GM21381 (cell line): ENCODE results near the gene NELFB.

Experiments
- ATAC-seq: cut with Tn5 transposase; IDR thresholded peaks from one replicate; pipeline ENCODE4 v1.9.1; 2021; ENCODE audit warnings: mild to moderate bottlenecking, moderate library complexity; ENCODE audit not compliant: unreplicated experiment

The NELFB gene

DNA sequence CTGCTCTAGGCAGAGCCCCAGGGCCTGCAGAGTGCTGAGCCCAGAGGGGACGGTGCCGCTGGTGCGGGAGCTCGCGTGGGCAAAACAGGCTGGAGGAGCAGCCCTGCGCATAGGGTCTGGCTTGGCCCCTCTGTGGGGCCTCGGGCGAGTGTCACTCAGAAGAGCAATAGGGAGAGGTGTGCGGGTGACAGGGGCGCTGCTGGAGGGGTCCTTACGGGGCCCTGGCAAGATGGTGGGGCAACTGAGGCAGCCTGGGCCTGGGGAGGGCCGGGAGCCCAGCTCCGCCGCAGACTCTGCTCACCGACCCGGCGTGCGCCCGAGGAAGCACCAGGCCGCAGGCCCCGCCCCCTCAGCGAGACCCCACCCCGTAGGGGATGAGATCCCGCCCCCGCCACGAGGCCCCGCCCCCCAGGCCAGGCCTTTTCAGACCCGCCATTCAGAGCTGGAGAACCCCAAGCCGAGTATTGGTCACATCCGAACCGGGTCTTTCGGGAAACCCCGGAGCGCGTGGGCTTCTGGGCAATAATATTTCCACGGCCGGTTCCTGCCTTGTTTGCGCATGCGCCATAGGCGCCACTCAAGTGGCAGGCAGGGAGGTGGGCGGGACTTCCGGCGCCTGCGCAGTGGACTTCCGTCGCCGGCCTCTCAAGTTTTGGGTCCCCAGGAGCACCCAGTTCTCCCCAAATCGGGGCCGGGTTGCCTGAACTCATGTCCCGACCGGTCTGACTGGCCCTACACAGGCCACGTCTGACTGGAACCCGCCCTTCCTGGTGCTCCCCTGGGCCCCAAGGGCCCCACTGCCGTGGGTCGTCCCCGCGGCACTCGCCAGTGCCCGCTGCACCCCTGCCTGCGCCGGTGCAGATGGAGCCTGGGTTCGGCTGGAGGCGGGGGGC, 31.8 kb upstream of the NELFB start:
- ATAC-seq: peak; percentile 66

DNA sequence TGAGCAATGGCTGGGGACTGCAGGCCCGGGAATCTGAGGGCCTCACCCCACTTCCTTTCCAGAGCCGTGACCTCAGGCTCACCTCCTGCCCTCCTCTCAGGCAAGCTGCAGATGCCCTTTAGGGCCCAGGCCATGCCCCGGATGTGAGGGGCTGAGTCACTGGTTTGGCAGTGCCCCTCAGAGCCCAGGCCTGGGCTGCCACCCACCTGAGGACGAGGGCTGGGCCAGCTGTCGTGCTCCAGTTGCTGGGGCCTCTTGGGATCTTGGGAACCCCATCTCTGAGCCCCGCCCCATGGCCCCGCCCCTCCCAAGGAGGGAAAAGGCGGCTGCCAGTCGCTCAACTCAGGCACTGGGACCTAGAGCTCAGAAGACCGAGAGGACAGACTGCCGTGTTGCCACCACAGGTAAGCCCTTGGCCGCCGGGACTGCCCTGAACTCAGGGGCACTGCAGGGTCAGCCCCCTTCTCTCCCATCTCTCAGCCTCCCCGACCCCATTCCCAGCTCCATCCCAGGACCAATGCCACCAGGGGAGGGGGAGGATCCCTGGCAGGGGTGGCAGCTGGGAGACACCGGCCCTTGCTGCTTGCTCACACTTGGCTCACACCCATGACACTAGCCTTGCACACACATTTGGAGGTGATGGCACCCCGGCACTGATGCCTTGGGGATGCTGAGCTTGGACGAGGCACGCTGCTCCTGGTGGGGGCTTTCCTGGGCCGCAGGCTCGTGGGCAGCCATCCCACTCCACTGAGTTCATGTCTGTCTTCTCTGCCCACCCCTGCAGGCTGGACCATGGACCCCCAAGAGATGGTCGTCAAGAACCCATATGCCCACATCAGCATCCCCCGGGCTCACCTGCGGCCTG, 30.1 kb upstream of the NELFB start, which contains the start of gene CYSRT1:
Gene CYSRT1, plus strand, starts transcription at position 345 of the 865 bp plus-strand sequence. Its CDS starts 448 bp downstream, at position 793.
- ATAC-seq: no peak

DNA sequence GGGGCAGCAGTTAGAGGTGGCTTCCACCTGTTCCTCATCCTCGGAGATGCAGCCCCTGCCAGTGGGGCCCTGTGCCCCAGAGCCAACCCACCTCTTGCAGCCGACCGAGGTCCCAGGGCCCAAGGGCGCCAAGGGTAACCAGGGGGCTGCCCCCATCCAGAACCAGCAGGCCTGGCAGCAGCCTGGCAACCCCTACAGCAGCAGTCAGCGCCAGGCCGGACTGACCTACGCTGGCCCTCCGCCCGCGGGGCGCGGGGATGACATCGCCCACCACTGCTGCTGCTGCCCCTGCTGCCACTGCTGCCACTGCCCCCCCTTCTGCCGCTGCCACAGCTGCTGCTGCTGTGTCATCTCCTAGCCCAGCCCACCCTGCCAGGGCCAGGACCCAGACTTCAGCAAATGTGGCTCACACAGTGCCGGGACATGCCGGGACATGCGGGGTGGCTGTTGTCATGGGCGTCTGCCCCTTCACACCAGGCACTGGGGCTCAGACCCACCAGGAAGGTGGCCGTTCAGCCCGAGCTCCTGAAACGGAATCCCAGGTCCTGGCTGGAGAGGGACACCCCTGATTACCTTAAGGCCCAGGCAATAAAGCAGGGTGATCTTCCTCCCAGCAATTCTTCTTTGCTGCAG, 29.3 kb upstream of the NELFB start:
- ATAC-seq: no peak

DNA sequence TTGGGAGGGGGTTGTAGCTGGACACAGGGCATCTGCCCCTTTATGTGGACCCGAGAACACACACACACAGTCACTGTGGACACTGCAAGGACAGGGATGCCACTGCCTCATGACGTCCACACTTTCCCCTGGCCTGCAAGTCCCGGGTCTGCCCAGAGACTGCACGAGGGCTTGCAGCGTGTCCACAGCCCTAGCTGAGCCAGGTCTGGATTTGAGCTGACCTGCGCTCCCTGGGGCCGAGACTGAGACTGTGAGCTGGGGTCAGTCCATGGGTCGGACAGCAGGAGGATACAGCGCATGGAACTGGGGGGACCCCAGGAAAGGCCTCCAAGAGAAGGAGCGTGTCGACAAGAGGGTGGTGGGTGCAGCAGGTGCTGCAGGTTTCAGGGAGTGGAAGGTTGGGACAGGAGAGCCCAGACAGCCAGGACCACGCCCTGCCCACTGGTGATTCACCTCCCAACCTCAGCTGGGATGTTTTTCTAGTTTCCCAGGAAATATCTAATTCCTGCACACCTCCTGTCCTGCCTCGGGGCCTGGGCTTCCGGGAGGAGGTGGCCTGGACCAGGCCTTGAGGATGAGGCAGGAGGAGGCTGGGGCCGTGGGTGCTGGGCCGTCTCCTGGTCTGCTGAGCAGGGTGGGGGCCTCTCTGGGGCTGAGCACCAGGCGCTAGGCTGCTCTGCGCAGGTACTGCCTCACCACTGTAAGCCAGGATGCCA, 28.6 kb upstream of the NELFB start:
- ATAC-seq: no peak

DNA sequence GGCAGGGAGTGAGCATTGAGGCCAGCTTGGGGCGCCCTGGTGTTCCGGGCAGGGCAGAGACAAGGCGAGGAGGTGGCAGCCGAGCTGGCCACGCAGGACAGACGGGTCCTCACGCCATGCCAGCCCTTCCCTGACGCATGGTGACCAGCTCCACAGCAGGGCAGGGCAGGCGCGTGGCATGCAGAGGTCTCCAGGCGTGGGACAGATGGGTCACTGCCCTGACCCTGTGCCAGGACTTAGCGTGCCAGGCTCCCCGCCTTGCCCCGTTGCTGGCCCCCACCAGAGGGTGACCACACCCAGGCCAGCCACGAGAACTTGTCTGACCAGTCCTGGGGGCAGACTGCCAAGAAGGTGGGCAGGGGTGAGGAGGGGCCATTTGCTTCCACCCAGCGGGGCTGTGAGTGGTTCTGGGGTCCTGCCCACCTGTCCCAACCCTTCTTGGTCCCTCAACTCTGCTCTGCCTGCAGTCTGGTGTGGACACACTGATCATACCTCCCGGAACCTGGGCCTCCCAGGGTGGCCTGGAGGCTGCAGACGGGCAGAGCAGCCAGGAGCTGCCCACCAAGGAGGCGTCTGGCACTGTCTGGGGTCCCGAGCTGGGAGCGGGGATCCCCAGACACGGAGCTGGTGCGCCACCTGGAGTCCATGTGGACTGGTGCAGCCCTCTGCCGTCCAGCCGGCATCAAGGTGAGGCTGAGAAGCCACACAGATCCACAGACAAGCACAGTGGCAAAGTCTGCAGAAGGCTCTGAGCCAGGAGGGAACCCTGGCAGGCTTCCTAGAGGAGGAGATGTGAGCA, 27.9 kb upstream of the NELFB start, which contains the start of gene RNF224:
Gene RNF224, plus strand, starts transcription at position 449 of the 799 bp plus-strand sequence. CDS start 834 bp downstream, outside the sequence.
- no peak for ATAC-seq

DNA sequence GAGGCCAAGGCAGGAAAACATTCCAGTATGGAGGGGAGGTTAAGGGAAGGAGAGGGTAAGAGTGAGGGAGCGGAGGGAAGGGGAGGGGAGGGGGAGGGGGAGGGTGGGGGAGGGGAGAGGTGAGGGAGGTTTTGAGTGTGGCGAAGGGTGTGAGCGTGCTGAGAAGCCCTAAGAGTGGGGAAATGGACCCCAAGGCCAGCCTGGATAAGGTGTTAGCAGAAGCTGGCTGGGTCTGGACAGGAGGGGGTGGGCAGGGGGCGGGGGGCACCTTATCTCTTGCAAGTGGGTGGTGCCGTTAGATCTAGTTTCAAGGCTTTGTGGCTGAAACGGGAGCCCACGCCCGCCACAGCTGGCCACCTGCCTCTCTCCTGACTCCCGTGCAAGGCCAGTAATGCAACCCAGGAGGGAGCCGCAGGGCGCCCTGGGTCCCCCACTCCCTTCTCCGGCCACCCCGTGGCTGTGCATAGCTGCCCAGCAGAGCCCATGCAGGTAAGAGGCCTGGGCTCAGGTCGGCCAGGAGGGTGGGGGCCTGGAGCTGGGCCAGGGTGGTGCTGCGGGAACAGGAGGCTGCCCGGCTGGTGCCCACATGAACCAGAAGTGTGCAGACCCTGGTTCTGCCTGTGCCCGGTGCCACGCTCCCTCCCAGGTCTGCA, 27.1 kb upstream of the NELFB start:
- ATAC-seq: no peak

DNA sequence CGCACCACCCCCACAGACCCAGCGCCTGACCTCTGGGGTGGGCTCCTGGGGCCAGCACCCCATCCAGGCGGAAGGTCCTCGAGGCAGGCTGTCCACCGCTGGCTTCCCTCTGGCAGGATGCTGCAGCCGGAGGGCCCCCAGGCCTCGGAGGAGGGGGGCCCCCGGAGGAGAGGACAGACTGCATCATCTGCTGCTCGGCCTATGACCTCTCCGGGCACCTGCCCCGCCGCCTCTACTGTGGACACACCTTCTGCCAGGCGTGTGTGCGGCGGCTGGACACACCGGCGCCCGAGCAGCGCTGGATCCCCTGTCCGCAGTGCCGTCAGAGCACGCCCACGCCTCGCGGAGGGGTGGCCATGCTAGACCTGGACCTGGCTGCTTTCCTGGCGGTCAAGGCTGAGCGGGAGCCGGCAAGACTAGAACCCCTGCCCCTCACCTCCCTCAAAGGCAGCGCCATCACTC, 26.6 kb upstream of the NELFB start:
- ATAC-seq: no peak

DNA sequence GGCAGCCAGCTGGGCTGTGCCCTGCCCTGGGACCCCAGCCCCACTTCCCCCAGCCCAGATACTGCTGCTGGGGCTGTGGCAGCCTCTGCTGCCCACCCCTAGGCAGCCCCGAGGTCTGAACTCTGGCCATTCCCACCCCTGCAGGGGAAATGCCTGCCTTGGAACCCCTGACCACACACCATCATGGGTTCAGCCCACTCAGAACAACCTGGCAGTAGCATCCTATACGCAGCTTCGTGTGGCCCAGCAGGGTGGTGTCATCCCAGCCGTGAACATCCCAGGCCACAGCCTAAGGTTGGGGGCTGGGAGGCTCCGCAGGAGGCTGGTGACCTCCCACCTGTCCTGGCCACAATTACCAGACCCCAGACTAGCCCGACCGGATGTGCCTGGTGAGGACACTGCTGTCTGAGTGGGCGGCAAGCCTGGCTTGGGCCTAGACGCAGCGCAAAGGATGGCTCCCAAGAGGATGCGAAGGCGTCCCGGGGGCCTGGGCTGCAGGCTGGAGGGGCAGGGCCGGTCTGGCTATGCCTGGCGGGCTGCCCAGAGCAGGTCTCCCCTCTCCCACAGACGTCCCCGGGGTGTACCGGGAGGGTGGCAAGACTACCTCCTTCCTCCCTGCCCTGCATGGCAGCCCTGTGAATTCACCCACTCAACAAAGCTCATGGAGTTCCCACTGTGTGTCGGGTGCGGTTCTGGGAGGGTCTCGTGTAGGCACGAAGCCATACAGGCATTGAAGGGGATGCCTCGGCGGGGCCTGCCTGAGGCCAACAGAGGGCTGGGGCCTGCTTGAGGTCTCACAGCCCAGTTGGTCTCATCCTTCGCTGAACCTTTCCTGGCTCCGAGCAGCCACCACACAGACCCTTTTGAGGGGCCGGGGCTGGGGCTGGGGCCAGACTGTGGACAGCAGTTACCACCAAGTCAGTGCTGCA, 25.9 kb upstream of the NELFB start:
- ATAC-seq: no peak

DNA sequence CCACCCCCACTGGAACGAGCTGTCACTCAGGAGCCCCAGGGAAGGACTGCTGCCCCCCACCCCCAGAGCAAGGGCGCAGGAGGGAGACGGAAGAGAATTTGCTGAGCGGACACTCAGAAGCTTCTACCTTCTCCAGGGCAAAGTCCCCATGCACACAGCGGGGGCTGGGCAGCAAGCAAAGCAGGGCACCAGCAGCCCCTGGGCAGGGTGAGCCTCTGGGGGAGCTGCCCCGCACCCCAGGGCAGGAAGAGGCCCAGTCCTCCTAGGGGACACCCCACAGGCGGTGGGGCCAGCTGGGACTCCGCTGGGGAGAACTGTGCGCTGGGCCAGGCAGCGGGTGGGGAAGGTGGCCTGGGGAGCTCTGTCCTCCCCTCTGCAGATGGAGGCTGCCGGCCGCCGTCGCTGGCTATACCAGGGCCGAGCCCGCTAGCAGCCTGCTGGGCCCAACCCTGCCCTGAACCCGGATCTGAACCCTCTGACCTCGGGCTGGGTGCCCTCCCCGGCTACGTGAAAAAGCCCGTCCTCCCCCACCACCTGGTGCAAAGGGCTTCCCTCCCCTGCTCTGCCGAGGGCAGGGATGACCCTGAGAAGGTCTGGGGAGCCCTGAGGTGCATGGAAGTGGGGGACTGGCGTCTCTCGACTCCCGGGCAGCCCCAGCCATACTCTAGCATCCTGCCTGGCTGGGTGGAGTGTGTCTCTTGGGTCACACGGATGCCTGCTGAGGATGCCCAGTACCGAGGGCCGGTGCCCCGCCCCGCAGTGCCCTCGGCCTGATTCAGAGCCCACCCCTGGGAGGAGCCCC, 25.0 kb upstream of the NELFB start:
- no peak for ATAC-seq

DNA sequence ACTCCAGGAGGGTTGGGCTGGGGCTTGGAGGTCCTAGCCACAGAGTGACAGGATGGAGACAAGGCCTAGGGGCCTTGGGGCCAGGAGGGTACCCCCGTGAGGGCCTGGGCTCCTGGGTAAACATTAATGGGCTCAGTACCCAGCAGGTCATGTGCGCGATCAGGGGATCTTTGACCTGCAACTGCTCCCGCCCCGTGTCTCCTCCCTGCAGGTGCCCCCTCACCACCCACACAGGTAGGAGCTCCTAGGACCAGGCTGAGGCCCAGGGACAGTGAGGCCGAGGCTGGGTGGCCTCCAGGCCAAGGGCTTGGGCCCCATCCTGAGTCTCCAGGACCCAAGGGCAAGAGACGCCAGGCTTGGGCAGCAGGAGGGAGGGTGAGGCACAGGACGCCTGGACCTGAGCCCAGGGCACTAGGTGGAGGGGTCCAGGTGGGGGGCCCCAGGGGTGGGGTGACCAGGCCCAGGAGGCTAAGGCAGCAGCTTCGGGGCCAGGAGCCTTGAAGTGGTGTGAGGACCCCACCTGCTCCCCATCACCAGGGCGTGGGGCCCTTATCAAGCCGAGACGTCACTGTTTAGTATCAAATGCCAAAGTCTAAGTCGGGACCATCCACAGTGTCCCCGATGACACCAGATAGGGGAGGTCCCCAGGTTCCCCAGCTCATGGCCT, 24.3 kb upstream of the NELFB start, which contains the start of gene SLC34A3:
Gene SLC34A3, plus strand, starts transcription at position 197 of the 667 bp plus-strand sequence. CDS start 802 bp downstream, outside the sequence.
- ATAC-seq: no peak

DNA sequence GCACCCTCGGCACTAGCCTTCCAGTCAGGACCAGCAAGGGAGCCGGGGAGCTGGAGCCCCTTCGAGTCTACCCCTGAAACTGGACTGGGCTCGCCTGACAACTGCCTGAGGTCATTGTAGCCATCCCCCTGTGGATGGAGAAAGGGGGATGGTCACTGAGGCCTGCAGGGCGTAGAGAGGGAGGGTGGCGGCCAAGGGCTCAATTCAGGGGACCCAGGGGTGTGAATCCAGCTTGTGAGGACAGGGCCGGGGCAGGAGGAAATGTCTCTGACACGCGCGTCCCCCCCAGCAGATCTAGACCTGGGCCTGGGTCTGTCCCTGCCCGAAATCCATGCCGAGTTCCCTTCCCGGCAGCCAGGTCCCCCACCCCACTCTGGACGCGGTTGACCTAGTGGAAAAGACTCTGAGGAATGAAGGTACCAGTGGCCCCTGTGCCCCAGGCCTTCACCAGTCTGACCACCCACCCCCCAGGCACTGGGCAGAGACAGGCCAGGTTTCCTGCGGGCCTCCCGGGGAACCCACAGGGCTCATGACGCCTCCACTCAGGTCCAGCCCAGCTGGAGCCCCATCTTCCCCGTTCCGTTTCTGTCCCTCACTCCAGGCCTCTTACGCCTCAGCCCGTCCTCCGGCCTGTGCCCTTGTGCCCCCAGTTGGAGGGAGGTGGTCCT, 23.6 kb upstream of the NELFB start:
- no peak for ATAC-seq

DNA sequence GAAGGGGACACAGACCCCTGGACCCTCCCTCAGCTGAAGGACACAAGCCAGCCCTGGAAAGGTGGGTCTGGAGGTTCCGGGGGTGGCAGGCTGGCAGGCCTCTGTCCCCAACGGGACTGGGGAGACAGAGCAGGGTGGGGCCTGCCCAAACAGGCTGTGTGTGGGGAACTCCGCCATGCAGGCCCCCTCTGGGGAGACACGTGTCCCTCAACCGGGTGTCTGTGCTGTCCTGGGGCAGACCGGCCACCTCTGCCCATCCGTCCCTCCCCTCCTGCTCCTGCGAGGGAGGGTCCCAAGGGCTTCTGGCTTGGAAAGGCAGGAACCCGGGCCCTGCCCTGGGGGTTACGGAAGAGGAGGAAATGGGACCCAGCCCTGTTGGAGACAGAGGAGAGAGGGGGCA, 23.0 kb upstream of the NELFB start:
- no peak for ATAC-seq

DNA sequence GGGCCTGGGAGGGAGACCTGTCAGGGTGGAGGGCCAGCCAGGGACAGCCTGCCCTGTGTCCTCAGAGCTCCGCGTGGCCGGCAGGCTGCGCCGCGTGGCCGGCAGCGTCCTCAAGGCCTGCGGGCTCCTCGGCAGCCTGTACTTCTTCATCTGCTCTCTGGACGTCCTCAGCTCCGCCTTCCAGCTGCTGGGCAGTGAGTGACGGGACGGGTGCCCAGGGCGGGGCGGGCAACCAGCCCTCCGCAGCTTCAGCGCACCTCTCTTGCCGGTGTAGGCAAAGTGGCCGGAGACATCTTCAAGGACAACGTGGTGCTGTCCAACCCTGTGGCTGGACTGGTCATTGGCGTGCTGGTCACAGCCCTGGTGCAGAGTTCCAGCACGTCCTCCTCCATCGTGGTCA, 22.6 kb upstream of the NELFB start:
- ATAC-seq: no peak

DNA sequence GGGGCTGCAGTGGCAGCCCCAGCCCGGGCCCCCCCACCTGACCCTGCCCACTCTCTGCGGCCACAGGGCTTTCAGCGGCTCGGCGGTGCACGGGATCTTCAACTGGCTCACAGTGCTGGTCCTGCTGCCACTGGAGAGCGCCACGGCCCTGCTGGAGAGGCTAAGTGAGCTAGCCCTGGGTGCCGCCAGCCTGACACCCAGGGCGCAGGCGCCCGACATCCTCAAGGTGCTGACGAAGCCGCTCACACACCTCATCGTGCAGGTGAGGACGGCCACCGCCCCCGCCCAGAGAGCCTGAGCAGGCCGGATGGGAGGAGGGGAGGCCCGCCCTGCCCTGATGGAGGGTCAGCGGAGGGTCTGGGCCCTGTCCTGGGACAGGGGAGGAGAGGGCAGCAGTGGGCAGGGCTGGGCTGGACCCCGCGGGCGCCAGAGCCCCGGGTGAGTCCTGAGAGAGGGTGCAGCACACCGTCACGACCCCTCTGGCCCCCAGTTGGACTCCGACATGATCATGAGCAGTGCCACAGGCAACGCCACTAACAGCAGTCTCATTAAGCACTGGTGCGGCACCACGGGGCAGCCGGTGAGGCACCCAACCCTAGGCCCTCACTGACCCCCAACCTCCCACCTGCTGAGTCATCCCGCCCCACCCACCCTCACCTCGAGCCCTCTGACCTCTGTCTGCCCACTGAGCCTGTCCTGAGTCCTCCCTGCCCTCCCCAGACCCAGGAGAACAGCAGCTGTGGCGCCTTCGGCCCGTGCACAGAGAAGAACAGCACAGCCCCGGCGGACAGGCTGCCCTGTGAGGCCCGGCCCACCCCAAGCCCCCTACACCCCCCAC, 21.8 kb upstream of the NELFB start:
- ATAC-seq: no peak

DNA sequence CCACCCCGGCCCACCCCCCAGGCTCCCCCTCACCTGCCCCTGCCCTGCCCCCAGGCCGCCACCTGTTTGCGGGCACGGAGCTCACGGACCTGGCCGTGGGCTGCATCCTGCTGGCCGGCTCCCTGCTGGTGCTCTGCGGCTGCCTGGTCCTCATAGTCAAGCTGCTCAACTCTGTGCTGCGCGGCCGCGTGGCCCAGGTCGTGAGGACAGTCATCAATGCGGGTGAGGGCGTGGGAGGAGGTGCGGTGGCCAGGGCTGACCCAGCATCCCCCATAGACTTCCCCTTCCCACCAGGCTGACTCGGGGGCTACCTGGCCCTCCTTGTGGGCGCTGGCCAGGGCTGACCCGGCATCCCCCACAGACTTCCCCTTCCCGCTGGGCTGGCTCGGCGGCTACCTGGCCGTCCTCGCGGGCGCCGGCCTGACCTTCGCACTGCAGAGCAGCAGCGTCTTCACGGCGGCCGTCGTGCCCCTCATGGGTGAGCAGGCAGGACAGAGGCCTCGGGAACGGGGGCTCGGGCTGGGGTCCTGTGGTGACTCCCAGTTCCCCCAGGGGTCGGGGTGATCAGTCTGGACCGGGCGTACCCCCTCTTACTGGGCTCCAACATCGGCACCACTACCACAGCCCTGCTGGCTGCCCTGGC, 21.0 kb upstream of the NELFB start:
- no peak for ATAC-seq
